Fibroblast of lung (primary cell): Measurements from ENCODE around the gene SEC11A. TPM values are rescaled to one million over a fixed set of nuclear protein-coding genes. Genes with fewer than 3 reads are reported as not detected.

ENCODE experiments used
- DNase-seq, 2 donors: peaks; one replicate each; pipeline versions ENCODE4 v3.0.0 to v3.0.0-alpha.2; 2010; ENCODE audit warnings: low read depth in 2 of 2
- H2AFZ ChIP-seq: 2 replicates; pipeline ENCODE4 v1.5.1; 2012; ENCODE audit warnings: low read length, control low read depth, inconsistent platforms
- H3K27ac ChIP-seq: 2 replicates; pipeline ENCODE4 v1.5.1; 2011; ENCODE audit warnings: low read length, control low read depth; ENCODE audit not compliant: insufficient read depth
- H3K27me3 ChIP-seq: 2 replicates; pipeline ENCODE4 v1.5.1; 2011; ENCODE audit warnings: mild to moderate bottlenecking, low read length; ENCODE audit not compliant: control insufficient read depth, insufficient read depth
- H3K36me3 ChIP-seq: 2 replicates; pipeline ENCODE4 v1.5.1; 2011; ENCODE audit warnings: low read length; ENCODE audit not compliant: control insufficient read depth, insufficient read depth
- H3K4me1 ChIP-seq: 2 replicates; pipeline ENCODE4 v1.5.1; 2011; ENCODE audit warnings: low read length; ENCODE audit not compliant: control insufficient read depth, insufficient read depth; ENCODE audit errors: extremely low read depth
- H3K4me2 ChIP-seq: 2 replicates; pipeline ENCODE4 v1.5.1; 2011; ENCODE audit warnings: low read length, control low read depth; ENCODE audit not compliant: insufficient read depth; ENCODE audit errors: extremely low read depth
- H3K4me3 ChIP-seq, 4 experiments: fragments of 200-600 bp in 1 of 4; sonication (generic) in 1 of 4; replicated peaks in 1 of 4; 2 replicates each; pipeline ENCODE4 v1.5.1; 2011 to 2016; ENCODE audit warnings: low read length in 4 of 4, low read depth in 3 of 4, mild to moderate bottlenecking in 3 of 4, control low read depth in 2 of 4, inconsistent platforms in 1 of 4, mixed read lengths in 1 of 4; ENCODE audit not compliant: insufficient read depth in 1 of 4; ENCODE audit errors: control extremely low read depth in 1 of 4
- H3K79me2 ChIP-seq: 2 replicates; pipeline ENCODE4 v1.5.1; 2012; ENCODE audit warnings: mild to moderate bottlenecking, low read length, inconsistent platforms; ENCODE audit not compliant: control insufficient read depth, insufficient read depth
- H3K9ac ChIP-seq: 2 replicates; pipeline ENCODE4 v1.5.1; 2011; ENCODE audit warnings: mild to moderate bottlenecking, low read length, control low read depth; ENCODE audit not compliant: insufficient read depth
- H3K9me3 ChIP-seq: 2 replicates; pipeline ENCODE4 v1.5.1; 2012; ENCODE audit warnings: low read depth, low read length; ENCODE audit not compliant: control insufficient read depth, insufficient read depth
- H4K20me1 ChIP-seq: 2 replicates; pipeline ENCODE4 v1.5.1; 2011; ENCODE audit warnings: low read length; ENCODE audit not compliant: control insufficient read depth, insufficient read depth; ENCODE audit errors: extremely low read depth
- CTCF ChIP-seq, 2 donors: IDR thresholded peaks in 1 of 2; conservative IDR thresholded peaks in 1 of 2; 1 replicate in 1 of 2; 2 replicates in 1 of 2; pipeline ENCODE4 v1.5.1; 2011 to 2012; ENCODE audit warnings: low read length in 2 of 2, control low read depth in 1 of 2, inconsistent platforms in 1 of 2, low read depth in 1 of 2, mild to moderate bottlenecking in 1 of 2
- EZH2 ChIP-seq: IDR thresholded peaks from 2 replicates; pipeline ENCODE4 v1.5.1; 2012; ENCODE audit warnings: low read length, control low read depth, mild to moderate bottlenecking; ENCODE audit errors: missing control alignments
- polyA plus RNA-seq, 2 donors: library from polyadenylated mRNA; depleted of rRNA in 1 of 2; stranded (reverse) in 1 of 2; unstranded in 1 of 2; fragments of >200 nt; gene quantifications; 2 replicates each; pipeline ENCODE4 v1.2.1, GENCODE V29; 2011 to 2012; ENCODE audit warnings: missing spikeins in 1 of 2
- total RNA-seq: library from RNA; depleted of rRNA; stranded (reverse); fragments of >200 nt; gene quantifications from 2 replicates; pipeline ENCODE4 v1.2.1, GENCODE V29; 2014

SEC11A gene
- total and polyA plus RNA-seq, 2 donors (not counting 1 experiment from before 2014, with no cell fraction given): 243 to 263 TPM

GRCh38 chr15:84722628-84723027, 6.7 kb upstream of the SEC11A start:
- H3K9ac ChIP-seq: no peak overlapping the region
- H3K9me3 ChIP-seq: no peaks in the 10 kb centered on the region
- DNase-seq: no peak
- no peak overlapping the region for H3K4me2 ChIP-seq
- H3K27me3 ChIP-seq: no peaks in the 10 kb centered on the region
- no peaks in the 10 kb centered on the region for H4K20me1 ChIP-seq
- no peaks in the 10 kb centered on the region for H3K79me2 ChIP-seq
- H3K4me3 ChIP-seq: no peak overlapping the region
- H2AFZ ChIP-seq: no peak overlapping the region
- peaks cover 4% of the 10 kb centered on the region for H3K4me1 ChIP-seq
- no peak overlapping the region for H3K27ac ChIP-seq
- no peaks in the 10 kb centered on the region for H3K36me3 ChIP-seq
- TF ChIP-seq EZH2: no peak
- TF ChIP-seq CTCF (conservative IDR thresholded peaks at IDR 0.05 in 1 of 2, IDR thresholded peaks at IDR 0.05 in 1 of 2; ENCODE audit: low read depth in 1 of 2, low read length in 2 of 2): no peak

- TF ChIP-seq CTCF (conservative IDR thresholded peaks at IDR 0.05 in 1 of 2, IDR thresholded peaks at IDR 0.05 in 1 of 2; ENCODE audit: low read depth in 1 of 2, low read length in 2 of 2): no peak
- no peak for TF ChIP-seq EZH2
- H3K36me3 ChIP-seq: no peaks in the 10 kb centered on the region
- H3K9ac ChIP-seq: no peak overlapping the region
- peaks cover 4% of the 10 kb centered on the region for H3K4me1 ChIP-seq
- peaks cover 1% of the 10 kb centered on the region for H3K79me2 ChIP-seq
- H2AFZ ChIP-seq: no peak overlapping the region
- no peaks in the 10 kb centered on the region for H3K9me3 ChIP-seq
- no peaks in the 10 kb centered on the region for H4K20me1 ChIP-seq
- no peak overlapping the region for H3K4me2 ChIP-seq
- H3K27me3 ChIP-seq: no peaks in the 10 kb centered on the region
- no peak for DNase-seq
- H3K4me3 ChIP-seq: no peak overlapping the region
- H3K27ac ChIP-seq: no peak overlapping the region
Observed at GRCh38 chr15:84721371-84721770, 5.4 kb upstream of the SEC11A start.

- DNase-seq: peak; percentile 30 to 56
- Histone ChIP-seq H3K4me2 (peak overlapping the region; percentile 90), H4K20me1 (no peaks in the 10 kb centered on the region), H3K36me3 (peaks cover 2% of the 10 kb centered on the region), H3K79me2 (peaks cover 50% of the 10 kb centered on the region), H2AFZ (peak overlapping the region; percentile 76), H3K4me3 (peak overlapping the region; percentile 76 to 94 (median 91)), H3K4me1 (peaks cover 2% of the 10 kb centered on the region), H3K27ac (peak overlapping the region; percentile 83), H3K27me3 (no peaks in the 10 kb centered on the region), H3K9ac (peak overlapping the region; percentile 73), H3K9me3 (no peaks in the 10 kb centered on the region)
- no peak for TF ChIP-seq CTCF (conservative IDR thresholded peaks at IDR 0.05 in 1 of 2, IDR thresholded peaks at IDR 0.05 in 1 of 2; ENCODE audit: low read depth in 1 of 2, low read length in 2 of 2)
- no peak for TF ChIP-seq EZH2
Observed at GRCh38 chr15:84715441-84716035, 401 bp downstream of the SEC11A start.
